Measurements from ENCODE around the gene AKAP6. TPM values are rescaled to one million over a fixed set of nuclear protein-coding genes. Genes with fewer than 3 reads are reported as not detected.

Gene AKAP6
- total RNA-seq, 1 experiment from 2014 or later: 1.9 TPM

DNA sequence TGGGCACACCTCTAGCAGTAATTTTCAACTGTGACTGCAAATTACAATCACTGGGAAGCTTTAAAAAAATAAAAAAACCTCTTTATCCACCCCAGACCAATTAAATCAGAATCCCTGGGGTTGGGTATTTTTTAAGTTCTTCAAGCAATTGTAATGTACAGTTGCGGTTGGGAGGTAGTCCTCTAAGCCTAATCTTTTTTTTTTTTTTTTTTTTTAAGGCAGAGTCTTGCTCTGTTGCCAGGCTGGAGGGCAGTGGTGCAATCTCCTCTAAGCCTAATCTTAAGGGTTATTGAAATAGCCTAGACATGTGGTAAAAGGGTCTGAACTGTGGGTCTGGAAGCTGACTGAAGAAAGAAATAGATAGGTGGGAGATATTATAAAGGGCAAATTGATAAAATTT, 230.5 kb downstream of the AKAP6 start:
- Histone ChIP-seq H3K9me2 (ENCODE audit: insufficient read depth) (no peaks in the 10 kb centered on the region), H3K9me3 (ENCODE audit: control insufficient read depth in 1 of 2, insufficient read depth in 1 of 2, low read depth in 1 of 2, low read length in 2 of 2) (no peaks in the 10 kb centered on the region), H3K36me3 (ENCODE audit: control insufficient read depth in 1 of 2, insufficient read depth in 2 of 2, low read length in 2 of 2) (no peaks in the 10 kb centered on the region), H4K20me1 (ENCODE audit: insufficient read depth) (no peaks in the 10 kb centered on the region), H3K79me2 (ENCODE audit: insufficient read depth, low read length) (no peaks in the 10 kb centered on the region), H3K4me1 (ENCODE audit: control insufficient read depth in 1 of 2, insufficient read depth in 2 of 2, low read length in 2 of 2) (no peaks in the 10 kb centered on the region), H3K4me3 (replicated peaks in 1 of 2; ENCODE audit: low read depth in 1 of 2, low read length in 2 of 2) (no peak overlapping the region), H2AFZ (ENCODE audit: low read depth, low read length, poor library complexity, severe bottlenecking) (no peak overlapping the region), H3K4me2 (ENCODE audit: low read length) (no peak overlapping the region), H3K9ac (ENCODE audit: low read length) (no peak overlapping the region), H3K27me3 (ENCODE audit: insufficient read depth, low read length) (no peaks in the 10 kb centered on the region), H3K27ac (ENCODE audit: low read depth, low read length) (no peak overlapping the region)
- no TSS peak for BruUV-seq (replicated peaks)
- ChIA-PET CTCF (interaction anchor here (0.6 to 2.5 kb wide), 16 partner anchors 8 to 1996 kb away, joined by 3 to 15 read pairs (median 4); partner anchors contain the start of gene DTD2), POLR2A (no interaction called here), RAD21 (ENCODE audit: low non-redundant PET in 1 of 2, low total read pairs in 2 of 2, uncharacterized antibody in 2 of 2, unreplicated experiment in 2 of 2) (interaction anchor here in 1 of 2 experiments (0.9 to 1.1 kb wide), 3 partner anchors 301 to 486 kb away, joined by 3 to 6 read pairs (median 4); no protein-coding TSS in a partner anchor)
- DNase-seq (ENCODE audit: low read depth, low spot score): no peak
- intact Hi-C loops (cut with micrococcal nuclease): no loop called here
- ATAC-seq: no peak
- TF ChIP-seq, protein P1, sequence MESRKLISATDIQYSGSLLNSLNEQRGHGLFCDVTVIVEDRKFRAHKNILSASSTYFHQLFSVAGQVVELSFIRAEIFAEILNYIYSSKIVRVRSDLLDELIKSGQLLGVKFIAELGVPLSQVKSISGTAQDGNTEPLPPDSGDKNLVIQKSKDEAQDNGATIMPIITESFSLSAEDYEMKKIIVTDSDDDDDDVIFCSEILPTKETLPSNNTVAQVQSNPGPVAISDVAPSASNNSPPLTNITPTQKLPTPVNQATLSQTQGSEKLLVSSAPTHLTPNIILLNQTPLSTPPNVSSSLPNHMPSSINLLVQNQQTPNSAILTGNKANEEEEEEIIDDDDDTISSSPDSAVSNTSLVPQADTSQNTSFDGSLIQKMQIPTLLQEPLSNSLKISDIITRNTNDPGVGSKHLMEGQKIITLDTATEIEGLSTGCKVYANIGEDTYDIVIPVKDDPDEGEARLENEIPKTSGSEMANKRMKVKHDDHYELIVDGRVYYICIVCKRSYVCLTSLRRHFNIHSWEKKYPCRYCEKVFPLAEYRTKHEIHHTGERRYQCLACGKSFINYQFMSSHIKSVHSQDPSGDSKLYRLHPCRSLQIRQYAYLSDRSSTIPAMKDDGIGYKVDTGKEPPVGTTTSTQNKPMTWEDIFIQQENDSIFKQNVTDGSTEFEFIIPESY (IDR thresholded peaks at IDR 0.05; ENCODE audit: extremely low read depth, insufficient replicate concordance, low read length): no peak
- no peak for TF ChIP-seq ELF1 (IDR thresholded peaks at IDR 0.05; ENCODE audit: borderline replicate concordance, low read depth)
- TF ChIP-seq ZNF274 (IDR thresholded peaks at IDR 0.05; ENCODE audit: low read depth, low read length): no peak
- TF ChIP-seq TCF7L2 (IDR thresholded peaks at IDR 0.05; ENCODE audit: borderline replicate concordance, extremely low read depth, insufficient read depth, insufficient read length): no peak
- TF ChIP-seq RAD21 (IDR thresholded peaks at IDR 0.05; ENCODE audit: low read depth): no peak
- no peak for TF ChIP-seq EGR1 (IDR thresholded peaks at IDR 0.05; ENCODE audit: low read depth)
- TF ChIP-seq POLR2A (IDR thresholded peaks at IDR 0.05; ENCODE audit: borderline replicate concordance, extremely low read depth, insufficient read depth, insufficient read length): no peak
- no peak for TF ChIP-seq SRF (IDR thresholded peaks at IDR 0.05; ENCODE audit: low read depth)
- no peak for TF ChIP-seq FOSL1 (IDR thresholded peaks at IDR 0.05; ENCODE audit: low read depth)
- TF ChIP-seq, protein P2, sequence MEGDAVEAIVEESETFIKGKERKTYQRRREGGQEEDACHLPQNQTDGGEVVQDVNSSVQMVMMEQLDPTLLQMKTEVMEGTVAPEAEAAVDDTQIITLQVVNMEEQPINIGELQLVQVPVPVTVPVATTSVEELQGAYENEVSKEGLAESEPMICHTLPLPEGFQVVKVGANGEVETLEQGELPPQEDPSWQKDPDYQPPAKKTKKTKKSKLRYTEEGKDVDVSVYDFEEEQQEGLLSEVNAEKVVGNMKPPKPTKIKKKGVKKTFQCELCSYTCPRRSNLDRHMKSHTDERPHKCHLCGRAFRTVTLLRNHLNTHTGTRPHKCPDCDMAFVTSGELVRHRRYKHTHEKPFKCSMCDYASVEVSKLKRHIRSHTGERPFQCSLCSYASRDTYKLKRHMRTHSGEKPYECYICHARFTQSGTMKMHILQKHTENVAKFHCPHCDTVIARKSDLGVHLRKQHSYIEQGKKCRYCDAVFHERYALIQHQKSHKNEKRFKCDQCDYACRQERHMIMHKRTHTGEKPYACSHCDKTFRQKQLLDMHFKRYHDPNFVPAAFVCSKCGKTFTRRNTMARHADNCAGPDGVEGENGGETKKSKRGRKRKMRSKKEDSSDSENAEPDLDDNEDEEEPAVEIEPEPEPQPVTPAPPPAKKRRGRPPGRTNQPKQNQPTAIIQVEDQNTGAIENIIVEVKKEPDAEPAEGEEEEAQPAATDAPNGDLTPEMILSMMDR (IDR thresholded peaks at IDR 0.05 in 2 of 3, conservative IDR thresholded peaks at IDR 0.05 in 1 of 3; ENCODE audit: borderline replicate concordance in 1 of 3, insufficient read depth in 1 of 3, low read depth in 2 of 3, low read length in 2 of 3): no peak
- no peak for TF ChIP-seq EZH2 (IDR thresholded peaks at IDR 0.05)
- no peak for TF ChIP-seq SIN3A (IDR thresholded peaks at IDR 0.05; ENCODE audit: low read depth)
- TF ChIP-seq CEBPB (IDR thresholded peaks at IDR 0.05; ENCODE audit: low read depth): no peak
- TF ChIP-seq, protein P3, sequence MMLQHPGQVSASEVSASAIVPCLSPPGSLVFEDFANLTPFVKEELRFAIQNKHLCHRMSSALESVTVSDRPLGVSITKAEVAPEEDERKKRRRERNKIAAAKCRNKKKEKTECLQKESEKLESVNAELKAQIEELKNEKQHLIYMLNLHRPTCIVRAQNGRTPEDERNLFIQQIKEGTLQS (IDR thresholded peaks at IDR 0.05): no peak
- no peak for TF ChIP-seq YY1 (IDR thresholded peaks at IDR 0.05; ENCODE audit: extremely low read depth, insufficient replicate concordance, low read depth, low read length)
- TF ChIP-seq ZFX (IDR thresholded peaks at IDR 0.05): no peak
- TF ChIP-seq, protein P4, sequence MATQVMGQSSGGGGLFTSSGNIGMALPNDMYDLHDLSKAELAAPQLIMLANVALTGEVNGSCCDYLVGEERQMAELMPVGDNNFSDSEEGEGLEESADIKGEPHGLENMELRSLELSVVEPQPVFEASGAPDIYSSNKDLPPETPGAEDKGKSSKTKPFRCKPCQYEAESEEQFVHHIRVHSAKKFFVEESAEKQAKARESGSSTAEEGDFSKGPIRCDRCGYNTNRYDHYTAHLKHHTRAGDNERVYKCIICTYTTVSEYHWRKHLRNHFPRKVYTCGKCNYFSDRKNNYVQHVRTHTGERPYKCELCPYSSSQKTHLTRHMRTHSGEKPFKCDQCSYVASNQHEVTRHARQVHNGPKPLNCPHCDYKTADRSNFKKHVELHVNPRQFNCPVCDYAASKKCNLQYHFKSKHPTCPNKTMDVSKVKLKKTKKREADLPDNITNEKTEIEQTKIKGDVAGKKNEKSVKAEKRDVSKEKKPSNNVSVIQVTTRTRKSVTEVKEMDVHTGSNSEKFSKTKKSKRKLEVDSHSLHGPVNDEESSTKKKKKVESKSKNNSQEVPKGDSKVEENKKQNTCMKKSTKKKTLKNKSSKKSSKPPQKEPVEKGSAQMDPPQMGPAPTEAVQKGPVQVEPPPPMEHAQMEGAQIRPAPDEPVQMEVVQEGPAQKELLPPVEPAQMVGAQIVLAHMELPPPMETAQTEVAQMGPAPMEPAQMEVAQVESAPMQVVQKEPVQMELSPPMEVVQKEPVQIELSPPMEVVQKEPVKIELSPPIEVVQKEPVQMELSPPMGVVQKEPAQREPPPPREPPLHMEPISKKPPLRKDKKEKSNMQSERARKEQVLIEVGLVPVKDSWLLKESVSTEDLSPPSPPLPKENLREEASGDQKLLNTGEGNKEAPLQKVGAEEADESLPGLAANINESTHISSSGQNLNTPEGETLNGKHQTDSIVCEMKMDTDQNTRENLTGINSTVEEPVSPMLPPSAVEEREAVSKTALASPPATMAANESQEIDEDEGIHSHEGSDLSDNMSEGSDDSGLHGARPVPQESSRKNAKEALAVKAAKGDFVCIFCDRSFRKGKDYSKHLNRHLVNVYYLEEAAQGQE (IDR thresholded peaks at IDR 0.05; ENCODE audit: low read depth): no peak
